Heart right ventricle (tissue), 16 donors: ENCODE results near the gene PRR7. TPM values are rescaled to one million over a fixed set of nuclear protein-coding genes. Genes with fewer than 3 reads are reported as not detected.

Experiments used
- ATAC-seq, 8 donors: fragments of 200-7000 bp; cut with Tn5 transposase; one replicate each; pipeline ENCODE4 v1.9.1; 2020; ENCODE audit warnings: mild to moderate bottlenecking in 8 of 8, moderate library complexity in 8 of 8, moderate number of reproducible peaks in 1 of 8
- DNase-seq, 2 donors: peaks; one replicate each; pipeline ENCODE4 v3.0.0-alpha.2; 2020
- H3K27ac ChIP-seq, 10 donors: fragments of 200-600 bp; sonication (generic) in 2 of 10; one replicate each; pipeline versions ENCODE4 v1.5.0 to v1.8.0; 2020 to 2022; ENCODE audit warnings: mild to moderate bottlenecking in 3 of 10
- H3K27me3 ChIP-seq, 7 donors: fragments of 200-600 bp; one replicate each; pipeline ENCODE4 v1.8.0; 2021 to 2022; ENCODE audit warnings: mild to moderate bottlenecking in 2 of 7
- H3K36me3 ChIP-seq, 9 donors: fragments of 200-600 bp; sonication (generic) in 1 of 9; one replicate each; pipeline versions ENCODE4 v1.5.0 to v1.8.0; 2020 to 2022; ENCODE audit warnings: mild to moderate bottlenecking in 2 of 9
- H3K4me1 ChIP-seq, 9 donors: fragments of 200-600 bp; sonication (generic) in 1 of 9; one replicate each; pipeline versions ENCODE4 v1.5.0 to v1.8.0; 2020 to 2022; ENCODE audit warnings: mild to moderate bottlenecking in 4 of 9
- H3K4me3 ChIP-seq, 10 donors: fragments of 200-600 bp; sonication (generic) in 2 of 10; one replicate each; pipeline versions ENCODE4 v1.5.0 to v1.8.0; 2020 to 2022; ENCODE audit warnings: mild to moderate bottlenecking in 7 of 10, moderate library complexity in 2 of 10
- H3K9me3 ChIP-seq, 11 donors: fragments of 200-600 bp in 10 of 11; sonication (generic) in 2 of 11; one replicate each; pipeline versions ENCODE4 v1.5.0 to v1.8.0; 2013 to 2022; ENCODE audit warnings: mild to moderate bottlenecking in 2 of 11, control low read depth in 1 of 11, moderate library complexity in 1 of 11
- CTCF ChIP-seq, 9 donors: fragments of 200-600 bp; sonication (generic) in 2 of 9; IDR thresholded peaks; one replicate each; pipeline versions ENCODE4 v1.5.0 to v1.8.0; 2021 to 2022; ENCODE audit warnings: antibody characterized with exemption in 9 of 9, mild to moderate bottlenecking in 5 of 9, moderate library complexity in 1 of 9
- WGBS, 2 donors: extraction: QIAGEN DNeasy Blood & Tissue Kit; methylation state at CpG; one replicate each; pipeline ENCODE4 v1.1.7; 2013; ENCODE audit warnings: inconsistent platforms in 1 of 2; 5-methylcytosine and 5-hydroxymethylcytosine counted together
- intact Hi-C, 10 donors: fragments of 100-400 bp; cut with DNase I; formaldehyde crosslinking; loops; one replicate each; pipeline versions ENCODE4 v1.11.1 to v1.14.2; 2022
- polyA plus RNA-seq, 2 donors: library from polyadenylated mRNA; stranded (reverse); fragments of 200-250 nt; gene quantifications; one replicate each; pipeline ENCODE4 v1.2.3, GENCODE V29; 2013
- total RNA-seq, 10 donors: library from RNA; stranded (reverse); fragmentation: NEBNext Ultra II Directional in 3 of 10; extraction: Animal tissue kit (Norgen Biotek cat#: 25700) in 3 of 10; gene quantifications; one replicate each; pipeline versions ENCODE4 v1.2.1 to v1.2.4, GENCODE V29; 2021 to 2023
- donor health status: Arrhythmogenic right ventricular cardiomyopathy.
- donor health status: ischemic (EF 13 %, LVEDD 7.1; RV severe dilation, severe dysfunction).
- donor health status: healthy with polysubstance abuse.
- donor health status: DM: no; HTN: yes; CAD: no.
- donor health status: DM: no; HTN: no; CAD: no.
- donor health status: ischemic (EF 25% LVEDD 6.9; RV normal size, moderate dysfunction).
- donor health status: ischemic (EF 25% LVEDD 5.7; RV mildly dilated, moderate dysfunction).
- donor health status: healthy.
- donor health status: DM: yes; HTN: yes; CAD: no.
- donor health status: Ischemic cardiomyopathy.
- donor health status: ischemic (EF 35%, LVEDD 5.7; RV mildly dilated, moderate dysfunction).
- donor health status: nonischemic (EF 11% LVEDD 7.7; RV severe dilation, severe dysfunction).
- donor health status: DM: yes; HTN: yes; CAD: no.
- donor health status: PGD.
- donor health status: ischemic (EF 29% LVEDD 5.4; RV normal size, mild dysfunction).
- donor health status: nonischemic (EF 23%, LVEDD 6.1; RV moderate dilation, normal function).

Gene PRR7
- total and polyA plus RNA-seq, 12 donors: 0.97 to 2.9 (median 2.0) TPM

GRCh38 chr5:177421062-177421798, 25.4 kb upstream of the PRR7 start:
- no peak for ATAC-seq

GRCh38 chr5:177423671-177424070, 22.9 kb upstream of the PRR7 start:
- TF ChIP-seq CTCF (IDR thresholded peaks at IDR 0.05): no peak
- Histone ChIP-seq H3K27me3 (no peaks in the 10 kb centered on the region), H3K36me3 (peaks cover 0 to 2% (median 0%) of the 10 kb centered on the region in 9 donors), H3K4me1 (peaks cover 16 to 29% (median 26%) of the 10 kb centered on the region in 9 donors), H3K27ac (no peak overlapping the region), H3K9me3 (no peaks in the 10 kb centered on the region), H3K4me3 (no peak overlapping the region)
- WGBS, 2 donors: 84 to 87% methylated on average over 2 of the region's 2 CpGs
- no peak for DNase-seq
- no peak for ATAC-seq
- intact Hi-C loops: loop anchor here in 1 of 10 donors (2.0 kb wide), 1 partner anchor 31 kb away; no protein-coding TSS in a partner anchor

More at GRCh38 chr5:177421062-177421798, 25.4 kb upstream of the PRR7 start:
- H3K9me3 ChIP-seq: no peaks in the 10 kb centered on the region
- no peaks in the 10 kb centered on the region for H3K36me3 ChIP-seq
- H3K27ac ChIP-seq: no peak overlapping the region
- no peak for TF ChIP-seq CTCF (IDR thresholded peaks at IDR 0.05)
- H3K4me3 ChIP-seq: no peak overlapping the region
- H3K4me1 ChIP-seq: peaks cover 3 to 20% (median 8%) of the 10 kb centered on the region in 9 donors
- WGBS, 2 donors: 77 to 81% methylated on average over 6 of the region's 6 CpGs
- DNase-seq: no peak
- no peaks in the 10 kb centered on the region for H3K27me3 ChIP-seq
- intact Hi-C loops: no loop called here

DNA sequence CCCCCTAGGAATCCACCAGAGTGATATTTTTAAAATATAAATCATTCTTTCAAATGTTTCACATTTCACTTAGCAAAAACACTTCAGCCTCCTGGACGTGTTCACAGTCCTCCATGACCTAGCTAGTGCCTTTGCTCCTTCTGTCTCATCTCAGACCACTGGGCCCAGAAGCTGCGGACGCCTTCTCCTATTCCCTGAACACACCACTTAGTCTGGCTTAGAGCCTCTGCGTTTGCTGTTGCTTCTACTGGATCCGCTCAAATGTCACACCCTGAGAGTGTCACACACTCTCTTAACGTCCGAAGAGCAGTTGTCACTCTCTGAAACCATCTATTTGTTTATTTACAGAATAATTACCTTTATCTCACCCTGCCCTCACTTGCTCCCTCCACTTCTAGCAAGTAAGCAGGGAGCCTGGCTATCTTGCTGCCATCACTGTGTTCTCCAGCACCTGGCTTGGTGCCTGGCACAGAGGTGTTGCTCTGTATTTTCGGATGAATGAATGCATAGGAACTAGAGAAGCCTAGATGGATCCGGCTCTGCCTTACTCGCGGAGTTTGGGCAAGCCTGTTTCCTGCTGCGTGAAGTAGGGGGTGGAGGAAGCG, 21.3 kb upstream of the PRR7 start:
- no peak for TF ChIP-seq CTCF (IDR thresholded peaks at IDR 0.05)
- Histone ChIP-seq H3K36me3 (peaks cover 0 to 7% (median 0%) of the 10 kb centered on the region in 9 donors), H3K4me1 (peaks cover 16 to 45% (median 27%) of the 10 kb centered on the region in 9 donors), H3K9me3 (no peaks in the 10 kb centered on the region), H3K4me3 (peak overlapping the region in 9 of 10 donors; percentile 43 to 69 (median 58)), H3K27ac (peak overlapping the region; percentile 85 to 96 (median 92)), H3K27me3 (no peaks in the 10 kb centered on the region)
- DNase-seq (no peak), ATAC-seq (peak in 1 of 8 donors; percentile 0)
- WGBS, 2 donors: 35 to 44% methylated on average over 13 of the region's 13 CpGs
- intact Hi-C loops: loop anchor here in 1 of 10 donors (2.0 kb wide), 1 partner anchor 30 kb away; no protein-coding TSS in a partner anchor

- H3K4me3 ChIP-seq: peak overlapping the region; percentile 16 to 94 (median 58)
- WGBS, 2 donors: 0% methylated on average over 51 to 52 of the region's 52 CpGs
- H3K4me1 ChIP-seq: peaks cover 16 to 52% (median 27%) of the 10 kb centered on the region in 9 donors
- H3K27me3 ChIP-seq: no peaks in the 10 kb centered on the region
- ATAC-seq (peak; percentile 96 to 98 (median 97)), DNase-seq (peak; percentile 98 to 100)
- intact Hi-C loops: loop anchor here in 2 of 10 donors (2.0 kb wide), 2 partner anchors 29 to 71 kb away; partner anchors contain the start of gene PDLIM7 (in 1 of the 2)
- peak overlapping the region; percentile 85 to 96 (median 92) for H3K27ac ChIP-seq
- peaks cover 0 to 14% (median 0%) of the 10 kb centered on the region in 9 donors for H3K36me3 ChIP-seq
- no peaks in the 10 kb centered on the region for H3K9me3 ChIP-seq
- no peak for TF ChIP-seq CTCF (IDR thresholded peaks at IDR 0.05)
These were observed 20.6 kb upstream of the PRR7 start for GRCh38 chr5:177425801-177426565.
